Smooth muscle cell of the brain vasculature (primary cell): ENCODE results near the gene TMEM259.

ENCODE experiments used
- DNase-seq: peaks from one replicate; pipeline ENCODE4 v3.0.0-alpha.2; 2012; ENCODE audit warnings: low read depth, low spot score

The TMEM259 gene

DNA sequence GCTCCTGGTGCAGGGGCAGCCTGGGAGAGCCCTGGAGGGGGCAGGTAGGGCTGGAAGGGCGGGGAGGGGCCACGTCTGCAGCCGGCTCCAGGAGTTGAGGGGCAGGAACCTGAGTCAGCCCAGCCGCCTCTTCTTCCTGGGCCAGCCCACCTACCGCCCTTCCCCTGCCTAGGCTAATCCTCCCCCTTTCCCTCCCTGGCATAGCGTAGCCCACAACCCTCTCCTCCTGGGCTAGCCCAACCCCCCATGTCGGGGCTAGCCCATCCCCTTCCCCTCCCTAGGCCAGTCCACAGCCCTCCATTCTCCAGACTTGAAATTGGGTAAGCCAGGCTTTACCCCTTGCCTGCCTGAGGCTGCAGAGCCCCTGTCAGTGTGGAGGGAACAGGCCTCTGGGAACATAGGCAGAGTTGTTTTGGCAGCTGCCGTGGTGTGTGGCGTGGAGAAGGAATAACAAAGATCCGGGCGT, 57.4 kb downstream of the TMEM259 start:
- no peak for DNase-seq

DNA sequence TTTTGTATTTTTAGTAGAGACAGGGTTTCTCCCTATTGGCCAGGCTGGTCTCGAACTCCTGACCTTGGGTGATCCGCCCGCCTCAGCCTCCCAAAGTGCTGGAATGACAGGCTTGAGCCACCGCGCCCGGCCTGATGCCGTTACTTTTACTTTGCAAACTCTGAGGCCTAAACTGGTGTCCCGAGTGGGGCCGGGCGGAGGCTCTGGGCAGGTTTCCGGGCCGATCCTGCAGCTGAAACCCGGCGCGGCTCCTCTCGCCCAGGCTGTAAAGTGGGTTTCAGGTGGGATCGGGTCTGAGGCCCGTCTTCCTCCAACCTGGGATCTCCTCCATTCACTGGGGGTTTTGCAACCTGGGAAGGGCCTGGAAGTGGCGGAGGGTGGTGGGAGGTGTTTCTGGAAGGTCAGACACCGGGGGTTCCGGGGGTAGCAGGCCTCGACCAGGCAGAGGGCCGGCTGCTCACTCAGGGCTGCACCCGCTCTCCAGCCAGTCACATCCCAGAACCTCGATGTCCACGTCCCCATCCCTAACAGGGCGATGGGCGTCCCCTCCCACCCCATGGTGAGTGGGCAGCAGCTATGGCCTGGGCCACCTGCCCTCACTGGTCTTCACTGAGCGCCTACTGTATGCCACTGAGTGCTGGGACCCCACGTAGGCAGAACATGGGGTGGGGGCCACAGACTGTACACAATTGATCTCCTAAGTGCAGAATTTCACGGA, 58.1 kb downstream of the TMEM259 start:
- no peak for DNase-seq

DNA sequence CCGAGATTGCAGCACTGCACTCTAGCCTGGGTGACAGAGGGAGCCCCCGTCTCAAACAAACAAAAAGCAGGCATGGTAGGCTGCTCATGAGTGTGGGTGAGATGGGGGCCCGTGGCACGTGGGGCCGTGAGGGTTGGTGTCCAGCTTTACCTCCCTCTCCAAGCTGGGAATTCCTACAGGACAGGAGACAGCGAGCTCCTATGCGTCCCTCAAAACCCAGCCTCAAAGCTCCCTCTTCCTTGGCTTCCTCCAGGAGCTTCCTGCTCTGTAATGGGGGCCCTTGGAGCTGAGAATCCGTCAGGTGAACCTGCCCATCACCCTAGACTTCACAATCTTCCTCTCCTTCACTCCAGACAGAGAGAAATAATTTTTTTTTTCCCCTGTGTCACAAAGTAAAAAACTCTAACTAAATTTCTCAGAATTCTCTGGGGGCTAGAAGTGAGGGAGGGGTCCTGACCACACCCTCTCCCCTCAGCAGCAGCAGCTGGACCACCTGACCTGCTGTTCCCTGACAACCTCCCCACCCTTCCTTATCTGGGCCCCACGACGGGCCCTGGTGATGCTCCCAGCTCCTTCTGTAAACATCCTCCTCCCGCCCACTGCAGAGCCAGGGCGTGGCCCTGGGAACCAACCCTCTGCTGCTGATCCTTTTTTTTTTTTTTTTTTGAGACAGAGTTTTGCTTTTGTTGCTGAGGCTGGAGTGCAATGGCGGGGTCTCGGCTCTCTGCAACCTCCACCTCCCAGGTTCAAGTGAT, 58.9 kb downstream of the TMEM259 start:
- no peak for DNase-seq

DNA sequence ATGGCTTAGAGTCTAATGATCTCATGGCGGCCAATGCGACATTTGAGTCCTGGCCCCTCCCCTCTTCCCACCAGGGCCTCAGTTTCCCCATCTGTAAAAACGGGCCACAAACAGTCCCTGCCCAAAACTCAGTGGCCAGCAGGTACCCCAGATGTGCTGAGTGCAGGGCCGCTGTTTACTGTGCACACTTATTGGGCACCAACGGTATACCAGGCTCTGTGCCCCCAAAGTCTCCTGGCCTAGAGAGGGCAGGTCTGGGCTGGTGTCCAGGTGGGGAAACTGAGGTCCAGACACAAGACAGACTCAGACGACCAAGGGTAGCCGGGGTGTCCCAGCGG, 60.4 kb downstream of the TMEM259 start:
- no peak for DNase-seq

DNA sequence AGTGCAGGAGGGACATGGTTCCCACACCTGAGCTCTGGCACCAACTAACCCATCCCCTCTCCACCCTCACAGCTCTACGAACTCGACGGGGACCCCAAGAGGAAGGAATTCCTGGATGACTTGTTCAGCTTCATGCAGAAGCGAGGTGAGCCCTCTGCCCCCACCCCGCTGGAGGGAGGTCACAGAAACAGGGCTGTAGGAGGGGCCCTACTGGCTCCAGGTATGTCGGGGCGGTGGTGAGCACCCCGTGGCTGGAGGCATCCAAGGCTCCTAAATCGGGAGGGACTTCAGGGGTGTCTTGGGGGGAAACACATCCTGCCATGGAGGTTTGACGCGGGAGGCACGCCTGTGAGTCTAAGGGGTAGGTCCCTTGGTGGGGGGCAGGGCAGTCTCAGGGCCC, 60.9 kb downstream of the TMEM259 start:
- no peak for DNase-seq
